GM19455 (cell line): ENCODE results near the gene ARMC5.

Experiments used
- ATAC-seq: cut with Tn5 transposase; IDR thresholded peaks from one replicate; pipeline ENCODE4 v1.9.1; 2021; ENCODE audit not compliant: unreplicated experiment

ARMC5 gene

GRCh38 chr16:31460582-31461002, 1.3 kb downstream of the ARMC5 start:
- ATAC-seq = no peak

- no peak for ATAC-seq
These were observed 2.1 kb downstream of the ARMC5 start for GRCh38 chr16:31461201-31461920.

GRCh38 chr16:31461921-31462804, 2.9 kb downstream of the ARMC5 start:
- no peak for ATAC-seq

GRCh38 chr16:31464348-31464769, 5.1 kb downstream of the ARMC5 start:
- no peak for ATAC-seq

GRCh38 chr16:31464781-31465260, 5.5 kb downstream of the ARMC5 start:
- ATAC-seq = no peak

- ATAC-seq = no peak
These were observed 6.6 kb downstream of the ARMC5 start for GRCh38 chr16:31465788-31466370.

GRCh38 chr16:31466381-31466841, 7.1 kb downstream of the ARMC5 start:
- no peak for ATAC-seq

GRCh38 chr16:31467151-31467773, 8.0 kb downstream of the ARMC5 start:
- ATAC-seq = no peak

GRCh38 chr16:31467858-31468257, 8.6 kb downstream of the ARMC5 start:
- no peak for ATAC-seq

- no peak for ATAC-seq
These were observed 11.3 kb downstream of the ARMC5 start for GRCh38 chr16:31470615-31471014.

GRCh38 chr16:31471241-31471874, 12.1 kb downstream of the ARMC5 start:
- no peak for ATAC-seq

GRCh38 chr16:31471875-31472708, 12.8 kb downstream of the ARMC5 start, which contains the start of gene TGFB1I1:
TGFB1I1 (plus strand) TSS chr16:31472152; CDS start chr16:31472189, 37 bp downstream.
- ATAC-seq = no peak

- no peak for ATAC-seq
These were observed 13.5 kb downstream of the ARMC5 start for GRCh38 chr16:31472709-31473203.

- no peak for ATAC-seq
These were observed 14.1 kb downstream of the ARMC5 start for GRCh38 chr16:31473264-31473984.

- ATAC-seq = no peak
These were observed 14.9 kb downstream of the ARMC5 start for GRCh38 chr16:31474173-31474714.

GRCh38 chr16:31474773-31475738, 15.8 kb downstream of the ARMC5 start:
- ATAC-seq = no peak

GRCh38 chr16:31475946-31476302, 16.6 kb downstream of the ARMC5 start:
- no peak for ATAC-seq
